Body of pancreas (tissue), 4 donors: ENCODE data around the gene FLRT3.

Experiments used
- POLR2A ChIP-seq, 3 donors: fragments of 450-650 bp; IDR thresholded peaks; one replicate each; pipeline ENCODE4 v1.6.1; 2016; ENCODE audit warnings: antibody characterized with exemption in 3 of 3, mild to moderate bottlenecking in 2 of 3
- TF ChIP-seq, protein P1 (sequence below), 7 experiments: fragments of 450-650 bp in 4 of 7; fragments of 200-600 bp in 3 of 7; sonication (generic) in 3 of 7; IDR thresholded peaks; one replicate each; pipeline ENCODE4 v1.5.1; 2016 to 2019; ENCODE audit warnings: antibody characterized with exemption in 7 of 7

GRCh38 chr20:14332866-14333265, 4.5 kb downstream of the FLRT3 start:
- TF ChIP-seq, protein P1, sequence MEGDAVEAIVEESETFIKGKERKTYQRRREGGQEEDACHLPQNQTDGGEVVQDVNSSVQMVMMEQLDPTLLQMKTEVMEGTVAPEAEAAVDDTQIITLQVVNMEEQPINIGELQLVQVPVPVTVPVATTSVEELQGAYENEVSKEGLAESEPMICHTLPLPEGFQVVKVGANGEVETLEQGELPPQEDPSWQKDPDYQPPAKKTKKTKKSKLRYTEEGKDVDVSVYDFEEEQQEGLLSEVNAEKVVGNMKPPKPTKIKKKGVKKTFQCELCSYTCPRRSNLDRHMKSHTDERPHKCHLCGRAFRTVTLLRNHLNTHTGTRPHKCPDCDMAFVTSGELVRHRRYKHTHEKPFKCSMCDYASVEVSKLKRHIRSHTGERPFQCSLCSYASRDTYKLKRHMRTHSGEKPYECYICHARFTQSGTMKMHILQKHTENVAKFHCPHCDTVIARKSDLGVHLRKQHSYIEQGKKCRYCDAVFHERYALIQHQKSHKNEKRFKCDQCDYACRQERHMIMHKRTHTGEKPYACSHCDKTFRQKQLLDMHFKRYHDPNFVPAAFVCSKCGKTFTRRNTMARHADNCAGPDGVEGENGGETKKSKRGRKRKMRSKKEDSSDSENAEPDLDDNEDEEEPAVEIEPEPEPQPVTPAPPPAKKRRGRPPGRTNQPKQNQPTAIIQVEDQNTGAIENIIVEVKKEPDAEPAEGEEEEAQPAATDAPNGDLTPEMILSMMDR (IDR thresholded peaks at IDR 0.05): no peak
- no peak for TF ChIP-seq POLR2A (IDR thresholded peaks at IDR 0.05)
